Endothelial cell of umbilical vein (primary cell): ENCODE results near the gene MRGPRF. TPM values are rescaled to one million over a fixed set of nuclear protein-coding genes. Genes with fewer than 3 reads are reported as not detected.

Experiments used
- BruUV-seq: library from RNA; stranded (reverse); fragments of 400-500 nt; replicated peaks from 2 replicates; lab custom pipeline; 2021; lab: Mats Ljungman, UMichigan
- CTCF ChIA-PET: fragments of 300-600, 350-600 bp; sonication (Branson Sonifier 250); formaldehyde crosslinking; loops from one replicate; lab custom pipeline; 2021; ENCODE audit warnings: antibody characterized with exemption, inconsistent platforms; lab: Charles Lee
- POLR2A ChIA-PET: fragments of 300-600, 350-600 bp; sonication (Branson Sonifier 250); formaldehyde crosslinking; loops from one replicate; lab custom pipeline; 2021; ENCODE audit warnings: antibody characterized with exemption, inconsistent platforms; lab: Charles Lee
- DNase-seq: peaks from one replicate; pipeline ENCODE4 v3.0.0-alpha.2; 2011; ENCODE audit warnings: low read depth, low spot score
- FAIRE-seq: peaks from 2 replicates; lab custom pipeline; 2011; peaks lifted over from hg19 to GRCh38; lab: Jason Lieb, UNC
- H2AFZ ChIP-seq: 2 replicates; pipeline ENCODE4 v1.6.0; 2012; ENCODE audit warnings: low read depth, low read length, control low read depth, inconsistent platforms
- H3K27ac ChIP-seq: 2 replicates; pipeline ENCODE4 v1.5.1; 2011; ENCODE audit warnings: low read depth, mild to moderate bottlenecking, control low read depth, low read length, moderate library complexity; ENCODE audit not compliant: insufficient read depth
- H3K27me3 ChIP-seq, 2 experiments: 2 replicates each; pipeline versions ENCODE4 v1.6.0 to v1.6.1; 2011; ENCODE audit warnings: low read length in 2 of 2, mixed read lengths in 1 of 2; ENCODE audit not compliant: control insufficient read depth in 2 of 2, insufficient read depth in 2 of 2
- H3K36me3 ChIP-seq, 2 experiments: 2 replicates in 1 of 2; 3 replicates in 1 of 2; pipeline ENCODE4 v1.5.1; 2011; ENCODE audit warnings: low read length in 2 of 2, mild to moderate bottlenecking in 1 of 2, moderate library complexity in 1 of 2; ENCODE audit not compliant: control insufficient read depth in 2 of 2, insufficient read depth in 2 of 2; ENCODE audit errors: extremely low read depth in 1 of 2
- H3K4me1 ChIP-seq: 3 replicates; pipeline ENCODE4 v1.5.1; 2011; ENCODE audit warnings: mild to moderate bottlenecking, low read length; ENCODE audit not compliant: control insufficient read depth, insufficient read depth; ENCODE audit errors: extremely low read depth
- H3K4me2 ChIP-seq: 2 replicates; pipeline ENCODE4 v1.6.1; 2011; ENCODE audit warnings: low read length, control low read depth, mixed read lengths; ENCODE audit not compliant: insufficient read depth
- H3K4me3 ChIP-seq, 3 experiments: fragments of 200-600 bp in 1 of 3; sonication (generic), shearing (Covaris generic) in 1 of 3; replicated peaks in 1 of 3; 2 replicates each; pipeline ENCODE4 v1.5.1; 2011 to 2016; ENCODE audit warnings: control low read depth in 3 of 3, low read length in 3 of 3, mild to moderate bottlenecking in 2 of 3, inconsistent platforms in 1 of 3, low read depth in 1 of 3, moderate library complexity in 1 of 3; ENCODE audit not compliant: insufficient read depth in 1 of 3
- H3K79me2 ChIP-seq: 2 replicates; pipeline ENCODE4 v1.6.0; 2012; ENCODE audit warnings: low read length, inconsistent platforms; ENCODE audit not compliant: control insufficient read depth, insufficient read depth
- H3K9ac ChIP-seq: replicated peaks from 2 replicates; pipeline ENCODE3; 2011; ENCODE audit warnings: low read length, control low read depth; ENCODE audit not compliant: insufficient read depth; ENCODE audit errors: extremely low read depth
- H3K9me1 ChIP-seq: replicated peaks from 3 replicates; pipeline ENCODE4 v1.6.0; 2011; ENCODE audit warnings: mild to moderate bottlenecking, low read length; ENCODE audit not compliant: control insufficient read depth, insufficient read depth; ENCODE audit errors: extremely low read depth
- H3K9me3 ChIP-seq: replicated peaks from 2 replicates; pipeline ENCODE4 v1.5.1; 2012; ENCODE audit warnings: low read length, inconsistent platforms; ENCODE audit not compliant: control insufficient read depth, insufficient read depth
- H4K20me1 ChIP-seq: replicated peaks from 2 replicates; pipeline ENCODE3; 2011; ENCODE audit warnings: mild to moderate bottlenecking, low read length; ENCODE audit not compliant: control insufficient read depth, insufficient read depth; ENCODE audit errors: extremely low read depth
- EZH2 ChIP-seq: IDR thresholded peaks from 2 replicates; pipeline ENCODE4 v1.6.1; 2012; ENCODE audit warnings: borderline replicate concordance, low read depth, mild to moderate bottlenecking, moderate library complexity, low read length, inconsistent platforms; ENCODE audit not compliant: severe bottlenecking
- FOS ChIP-seq: IDR thresholded peaks from 2 replicates; pipeline ENCODE4 v1.6.1; 2011; ENCODE audit warnings: mild to moderate bottlenecking, low read length, moderate library complexity, borderline replicate concordance; ENCODE audit not compliant: insufficient read depth
- GATA2 ChIP-seq: IDR thresholded peaks from 2 replicates; pipeline ENCODE4 v1.7.0; 2011; ENCODE audit warnings: low read depth, mild to moderate bottlenecking, moderate library complexity, mixed read lengths, low read length; ENCODE audit not compliant: insufficient read length, insufficient read depth
- MYC ChIP-seq: IDR thresholded peaks from one replicate; pipeline ENCODE4 v1.6.1; 2011; ENCODE audit warnings: mild to moderate bottlenecking, low read depth, low read length
- POLR2A ChIP-seq: IDR thresholded peaks from 2 replicates; pipeline ENCODE4 v1.6.1; 2012; ENCODE audit warnings: low read depth, mild to moderate bottlenecking, control low read depth, low read length
- POLR2AphosphoS5 ChIP-seq: IDR thresholded peaks from 2 replicates; pipeline ENCODE4 v1.6.1; 2012; ENCODE audit warnings: low read depth, mild to moderate bottlenecking, control low read depth, low read length, moderate library complexity; ENCODE audit not compliant: insufficient read depth
- dilution Hi-C: fragments of 300-500 bp; cut with MboI; formaldehyde crosslinking; loops from one replicate; pipeline ENCODE4 v1.15.0; 2019; ENCODE audit warnings: low sequenced_read_pairs; ENCODE audit not compliant: extremely low pct_ligation_motif_present
- intact Hi-C: fragments of 100-400 bp; cut with micrococcal nuclease; formaldehyde crosslinking; loops from one replicate; pipeline ENCODE4 v1.10.0; 2022
- polyA plus RNA-seq, 4 experiments: library from polyadenylated mRNA; depleted of rRNA in 3 of 4; stranded (reverse) in 3 of 4; unstranded in 1 of 4; fragments of >200 nt; gene quantifications; 2 replicates each; pipeline versions ENCODE4 v1.2.1 to v1.2.3, GENCODE V29; 2011 to 2012; ENCODE audit warnings: missing spikeins in 1 of 4
- total RNA-seq: library from RNA; stranded (reverse); gene quantifications from 2 replicates; pipeline ENCODE4 v1.2.3, GENCODE V29; 2021
- TF ChIP-seq, protein P1 (sequence below), 2 donors: IDR thresholded peaks; 1 replicate in 1 of 2; 2 replicates in 1 of 2; pipeline ENCODE4 v1.5.1; 2011; ENCODE audit warnings: low read length in 2 of 2, mild to moderate bottlenecking in 2 of 2, moderate library complexity in 2 of 2, control low read depth in 1 of 2, inconsistent platforms in 1 of 2, low read depth in 1 of 2; ENCODE audit not compliant: insufficient read depth in 1 of 2; ENCODE audit errors: extremely low read depth in 1 of 2

The MRGPRF gene
- total and polyA plus RNA-seq, 2 donors (not counting 3 experiments of a cell fraction or from before 2014, with no cell fraction given): not detected

DNA sequence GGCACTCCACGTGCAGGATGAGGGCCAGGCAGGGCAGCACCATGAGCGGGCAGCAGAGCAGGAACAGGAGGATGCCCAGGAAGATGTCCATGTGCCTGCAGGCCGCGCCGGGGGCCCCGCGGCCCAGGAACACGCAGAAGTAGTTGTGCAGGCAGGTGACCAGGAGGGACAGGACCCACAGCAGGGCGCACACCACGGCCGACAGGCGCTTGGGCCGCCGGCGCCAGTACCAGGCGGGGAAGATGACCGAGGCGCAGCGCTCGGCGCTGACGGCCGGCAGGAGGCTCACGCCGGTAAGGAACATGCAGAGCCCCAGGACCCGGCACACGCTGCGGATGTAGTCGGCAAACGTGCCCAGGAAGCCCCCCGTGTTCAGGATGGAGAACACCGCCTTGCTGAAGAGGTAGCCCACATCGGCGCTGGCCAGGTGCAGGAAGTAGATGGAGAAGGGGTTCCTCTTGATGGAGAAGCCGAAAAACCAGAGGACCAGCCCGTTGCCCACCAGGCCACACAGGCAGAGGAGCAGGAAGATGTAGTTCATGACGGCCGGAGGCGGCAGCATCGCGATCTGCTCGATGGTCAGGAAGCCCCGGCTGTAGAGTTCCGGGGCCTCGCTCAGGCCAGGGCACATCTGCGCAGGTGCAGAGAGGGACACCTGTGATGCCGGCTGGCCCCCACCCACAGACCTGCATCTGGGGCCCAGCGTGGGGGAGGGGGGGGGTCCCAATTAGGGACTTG lies 7.2 kb downstream of the MRGPRF start:
- no peak overlapping the region for H2AFZ ChIP-seq
- no TSS peak for BruUV-seq
- no peaks in the 10 kb centered on the region for H3K9me3 ChIP-seq
- H3K27me3 ChIP-seq: peaks cover 3 to 8% of the 10 kb centered on the region in 2 experiments
- H4K20me1 ChIP-seq: no peaks in the 10 kb centered on the region
- no peak overlapping the region for H3K4me2 ChIP-seq
- intact Hi-C loops: no loop called here
- dilution Hi-C loops: no loop called here
- no peak for DNase-seq
- no peaks in the 10 kb centered on the region for H3K79me2 ChIP-seq
- ChIA-PET CTCF (no interaction called here), POLR2A (no interaction called here)
- H3K27ac ChIP-seq: no peak overlapping the region
- H3K9ac ChIP-seq: no peak overlapping the region
- no peaks in the 10 kb centered on the region for H3K4me1 ChIP-seq
- FAIRE-seq: no peak
- TF ChIP-seq POLR2AphosphoS5 (no peak), EZH2 (no peak), MYC (no peak), POLR2A (no peak), GATA2 (no peak)
- no peaks in the 10 kb centered on the region for H3K36me3 ChIP-seq
- no peaks in the 10 kb centered on the region for H3K9me1 ChIP-seq
- no peak overlapping the region for H3K4me3 ChIP-seq

DNA sequence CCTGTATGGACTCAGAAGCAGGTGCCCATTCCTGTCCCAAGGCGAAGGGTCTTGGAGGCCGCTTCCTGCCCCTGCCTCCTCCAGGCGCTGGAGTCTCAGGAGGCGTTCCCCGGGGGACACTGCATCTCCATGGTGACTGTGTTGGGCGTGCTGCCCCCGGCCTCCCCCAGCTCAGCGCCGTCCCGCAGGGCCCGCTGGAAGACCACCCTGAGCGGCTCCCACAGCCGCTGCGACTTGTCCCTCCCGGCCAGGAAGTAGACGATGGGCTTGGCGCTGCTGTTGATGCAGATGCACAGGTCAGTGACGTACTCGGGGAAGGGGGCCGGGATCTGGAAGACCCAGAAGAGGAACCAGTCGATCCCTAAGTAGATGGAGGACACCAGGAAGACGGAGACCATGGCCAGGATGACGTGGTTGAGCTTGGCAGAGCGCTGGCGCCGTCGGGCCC lies 7.8 kb downstream of the MRGPRF start:
- H3K9ac ChIP-seq: no peak overlapping the region
- ChIA-PET CTCF (no interaction called here), POLR2A (no interaction called here)
- H3K27ac ChIP-seq: no peak overlapping the region
- H3K9me1 ChIP-seq: no peaks in the 10 kb centered on the region
- no peaks in the 10 kb centered on the region for H3K9me3 ChIP-seq
- FAIRE-seq: no peak
- H4K20me1 ChIP-seq: no peaks in the 10 kb centered on the region
- H3K4me2 ChIP-seq: no peak overlapping the region
- no peak overlapping the region for H2AFZ ChIP-seq
- H3K27me3 ChIP-seq: peaks cover 0 to 3% of the 10 kb centered on the region in 2 experiments
- TF ChIP-seq, protein P1, sequence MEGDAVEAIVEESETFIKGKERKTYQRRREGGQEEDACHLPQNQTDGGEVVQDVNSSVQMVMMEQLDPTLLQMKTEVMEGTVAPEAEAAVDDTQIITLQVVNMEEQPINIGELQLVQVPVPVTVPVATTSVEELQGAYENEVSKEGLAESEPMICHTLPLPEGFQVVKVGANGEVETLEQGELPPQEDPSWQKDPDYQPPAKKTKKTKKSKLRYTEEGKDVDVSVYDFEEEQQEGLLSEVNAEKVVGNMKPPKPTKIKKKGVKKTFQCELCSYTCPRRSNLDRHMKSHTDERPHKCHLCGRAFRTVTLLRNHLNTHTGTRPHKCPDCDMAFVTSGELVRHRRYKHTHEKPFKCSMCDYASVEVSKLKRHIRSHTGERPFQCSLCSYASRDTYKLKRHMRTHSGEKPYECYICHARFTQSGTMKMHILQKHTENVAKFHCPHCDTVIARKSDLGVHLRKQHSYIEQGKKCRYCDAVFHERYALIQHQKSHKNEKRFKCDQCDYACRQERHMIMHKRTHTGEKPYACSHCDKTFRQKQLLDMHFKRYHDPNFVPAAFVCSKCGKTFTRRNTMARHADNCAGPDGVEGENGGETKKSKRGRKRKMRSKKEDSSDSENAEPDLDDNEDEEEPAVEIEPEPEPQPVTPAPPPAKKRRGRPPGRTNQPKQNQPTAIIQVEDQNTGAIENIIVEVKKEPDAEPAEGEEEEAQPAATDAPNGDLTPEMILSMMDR (IDR thresholded peaks at IDR 0.05; ENCODE audit: extremely low read depth in 1 of 2, insufficient read depth in 1 of 2, low read depth in 1 of 2, low read length in 2 of 2): no peak
- TF ChIP-seq FOS: no peak
- H3K79me2 ChIP-seq: no peaks in the 10 kb centered on the region
- H3K4me3 ChIP-seq: no peak overlapping the region
- H3K4me1 ChIP-seq: peaks cover 4% of the 10 kb centered on the region
- no peaks in the 10 kb centered on the region for H3K36me3 ChIP-seq
- BruUV-seq: no TSS peak
- intact Hi-C loops: no loop called here
- dilution Hi-C loops: no loop called here
- no peak for DNase-seq
